Adrenal gland (tissue), 5 donors: Measurements from ENCODE around the gene MBD4.

Experiments used
- CTCF ChIP-seq, 6 experiments: fragments of 450-650 bp in 4 of 6; fragments of 200-600 bp in 2 of 6; sonication (generic) in 1 of 6; IDR thresholded peaks; 1 replicate in 5 of 6; 2 replicates in 1 of 6; pipeline versions ENCODE4 v1.5.1 to v1.8.0; 2016 to 2021; ENCODE audit warnings: antibody characterized with exemption in 6 of 6, mild to moderate bottlenecking in 2 of 6, moderate library complexity in 1 of 6
- POLR2A ChIP-seq, 2 donors: fragments of 450-650 bp; IDR thresholded peaks; one replicate each; pipeline ENCODE4 v1.6.1; 2017; ENCODE audit warnings: antibody characterized with exemption in 2 of 2, mild to moderate bottlenecking in 2 of 2, moderate library complexity in 1 of 2
- donor health status: DM: no; HTN: no; CAD: no.

- TF ChIP-seq POLR2A (IDR thresholded peaks at IDR 0.05) (no peak), CTCF (IDR thresholded peaks at IDR 0.05) (no peak)
These were observed 5.6 kb downstream of the MBD4 start for GRCh38 chr3:129434140-129434539.
